ENCODE measurements around the gene ATP2B3. TPM values are rescaled to one million over a fixed set of nuclear protein-coding genes. Genes with fewer than 3 reads are reported as not detected.

ATP2B3 gene
- total and polyA plus RNA-seq, 2 experiments from 2014 or later = 0.17 TPM; not detected in 1

DNA sequence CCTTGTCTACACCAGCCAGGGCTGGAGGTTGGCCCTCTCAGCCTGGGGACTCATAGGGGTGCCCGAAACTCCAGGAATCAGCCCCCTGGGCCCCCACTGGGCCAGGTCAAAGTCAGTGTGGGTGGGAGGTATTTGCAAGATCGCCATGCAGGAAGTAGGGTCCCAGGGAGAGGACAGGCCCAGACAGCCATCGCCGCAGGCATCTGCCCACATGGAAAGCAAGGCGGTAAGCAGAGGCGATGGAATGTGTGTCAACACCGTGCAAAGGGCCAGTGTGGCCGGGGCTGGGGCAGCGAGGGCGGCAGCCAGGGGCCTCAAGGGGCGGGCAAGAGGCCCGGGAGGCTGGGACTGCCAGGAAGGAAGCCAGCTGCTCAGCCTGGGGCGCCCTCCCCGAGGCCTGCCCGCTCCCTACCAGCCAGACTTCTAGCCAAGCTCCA, 110.3 kb downstream of the ATP2B3 start (continued):
- TF ChIP-seq, protein P1, sequence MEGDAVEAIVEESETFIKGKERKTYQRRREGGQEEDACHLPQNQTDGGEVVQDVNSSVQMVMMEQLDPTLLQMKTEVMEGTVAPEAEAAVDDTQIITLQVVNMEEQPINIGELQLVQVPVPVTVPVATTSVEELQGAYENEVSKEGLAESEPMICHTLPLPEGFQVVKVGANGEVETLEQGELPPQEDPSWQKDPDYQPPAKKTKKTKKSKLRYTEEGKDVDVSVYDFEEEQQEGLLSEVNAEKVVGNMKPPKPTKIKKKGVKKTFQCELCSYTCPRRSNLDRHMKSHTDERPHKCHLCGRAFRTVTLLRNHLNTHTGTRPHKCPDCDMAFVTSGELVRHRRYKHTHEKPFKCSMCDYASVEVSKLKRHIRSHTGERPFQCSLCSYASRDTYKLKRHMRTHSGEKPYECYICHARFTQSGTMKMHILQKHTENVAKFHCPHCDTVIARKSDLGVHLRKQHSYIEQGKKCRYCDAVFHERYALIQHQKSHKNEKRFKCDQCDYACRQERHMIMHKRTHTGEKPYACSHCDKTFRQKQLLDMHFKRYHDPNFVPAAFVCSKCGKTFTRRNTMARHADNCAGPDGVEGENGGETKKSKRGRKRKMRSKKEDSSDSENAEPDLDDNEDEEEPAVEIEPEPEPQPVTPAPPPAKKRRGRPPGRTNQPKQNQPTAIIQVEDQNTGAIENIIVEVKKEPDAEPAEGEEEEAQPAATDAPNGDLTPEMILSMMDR (conservative IDR thresholded peaks at IDR 0.05; ENCODE audit: low read depth in 2 of 2) = no peak
- TF ChIP-seq CREB1 (CRISPR knock-in tag; IDR thresholded peaks at IDR 0.05; ENCODE audit: low read depth) (no peak), ZNF114 (CRISPR knock-in tag; IDR thresholded peaks at IDR 0.05) (no peak), EZH2 (IDR thresholded peaks at IDR 0.05; ENCODE audit: low read depth, unreplicated experiment) (no peak), EZH2phosphoT487 (IDR thresholded peaks at IDR 0.05; ENCODE audit: unreplicated experiment) (no peak), POLR2AphosphoS5 (IDR thresholded peaks at IDR 0.05; ENCODE audit: low read depth) (no peak), STAT1 (IDR thresholded peaks at IDR 0.05; ENCODE audit: unreplicated experiment) (no peak)
- TF ChIP-seq, protein P2, sequence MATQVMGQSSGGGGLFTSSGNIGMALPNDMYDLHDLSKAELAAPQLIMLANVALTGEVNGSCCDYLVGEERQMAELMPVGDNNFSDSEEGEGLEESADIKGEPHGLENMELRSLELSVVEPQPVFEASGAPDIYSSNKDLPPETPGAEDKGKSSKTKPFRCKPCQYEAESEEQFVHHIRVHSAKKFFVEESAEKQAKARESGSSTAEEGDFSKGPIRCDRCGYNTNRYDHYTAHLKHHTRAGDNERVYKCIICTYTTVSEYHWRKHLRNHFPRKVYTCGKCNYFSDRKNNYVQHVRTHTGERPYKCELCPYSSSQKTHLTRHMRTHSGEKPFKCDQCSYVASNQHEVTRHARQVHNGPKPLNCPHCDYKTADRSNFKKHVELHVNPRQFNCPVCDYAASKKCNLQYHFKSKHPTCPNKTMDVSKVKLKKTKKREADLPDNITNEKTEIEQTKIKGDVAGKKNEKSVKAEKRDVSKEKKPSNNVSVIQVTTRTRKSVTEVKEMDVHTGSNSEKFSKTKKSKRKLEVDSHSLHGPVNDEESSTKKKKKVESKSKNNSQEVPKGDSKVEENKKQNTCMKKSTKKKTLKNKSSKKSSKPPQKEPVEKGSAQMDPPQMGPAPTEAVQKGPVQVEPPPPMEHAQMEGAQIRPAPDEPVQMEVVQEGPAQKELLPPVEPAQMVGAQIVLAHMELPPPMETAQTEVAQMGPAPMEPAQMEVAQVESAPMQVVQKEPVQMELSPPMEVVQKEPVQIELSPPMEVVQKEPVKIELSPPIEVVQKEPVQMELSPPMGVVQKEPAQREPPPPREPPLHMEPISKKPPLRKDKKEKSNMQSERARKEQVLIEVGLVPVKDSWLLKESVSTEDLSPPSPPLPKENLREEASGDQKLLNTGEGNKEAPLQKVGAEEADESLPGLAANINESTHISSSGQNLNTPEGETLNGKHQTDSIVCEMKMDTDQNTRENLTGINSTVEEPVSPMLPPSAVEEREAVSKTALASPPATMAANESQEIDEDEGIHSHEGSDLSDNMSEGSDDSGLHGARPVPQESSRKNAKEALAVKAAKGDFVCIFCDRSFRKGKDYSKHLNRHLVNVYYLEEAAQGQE (IDR thresholded peaks at IDR 0.05; ENCODE audit: unreplicated experiment) = no peak
- TF ChIP-seq, protein P3, sequence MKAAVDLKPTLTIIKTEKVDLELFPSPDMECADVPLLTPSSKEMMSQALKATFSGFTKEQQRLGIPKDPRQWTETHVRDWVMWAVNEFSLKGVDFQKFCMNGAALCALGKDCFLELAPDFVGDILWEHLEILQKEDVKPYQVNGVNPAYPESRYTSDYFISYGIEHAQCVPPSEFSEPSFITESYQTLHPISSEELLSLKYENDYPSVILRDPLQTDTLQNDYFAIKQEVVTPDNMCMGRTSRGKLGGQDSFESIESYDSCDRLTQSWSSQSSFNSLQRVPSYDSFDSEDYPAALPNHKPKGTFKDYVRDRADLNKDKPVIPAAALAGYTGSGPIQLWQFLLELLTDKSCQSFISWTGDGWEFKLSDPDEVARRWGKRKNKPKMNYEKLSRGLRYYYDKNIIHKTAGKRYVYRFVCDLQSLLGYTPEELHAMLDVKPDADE (IDR thresholded peaks at IDR 0.05) = no peak

DNA sequence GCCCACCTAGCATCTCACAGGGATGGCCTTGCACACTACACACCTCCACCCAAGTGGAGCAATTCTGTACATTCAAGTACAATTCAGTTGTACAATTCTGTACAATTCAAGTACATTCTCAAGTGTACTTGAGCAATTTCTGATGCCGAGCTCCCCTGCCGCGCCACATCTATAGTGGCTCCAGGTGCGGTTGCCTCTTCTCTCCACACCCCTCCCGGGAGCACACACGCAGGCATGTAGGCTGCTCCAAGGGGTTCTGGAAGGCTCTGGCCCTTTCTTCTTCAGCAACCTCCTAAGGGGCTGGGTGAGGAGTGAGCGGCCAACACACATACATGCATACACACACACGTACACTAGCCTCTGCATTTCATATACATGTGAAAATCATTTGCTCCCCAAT, 110.7 kb downstream of the ATP2B3 start:
- H3K36me3 Mint-ChIP-seq (ENCODE audit: low read depth) = no peaks in the 10 kb centered on the region
- no peak overlapping the region for H3K27ac Mint-ChIP-seq
- H3K4me1 ChIP-seq (ENCODE audit: insufficient read depth) = no peaks in the 10 kb centered on the region
- no peaks in the 10 kb centered on the region; the same call in 2 of the 3 replicates for H3K4me1 Mint-ChIP-seq
- DNase-seq (ENCODE audit: low spot score) = no peak
- H3K9me2 ChIP-seq (ENCODE audit: insufficient read depth) = no peaks in the 10 kb centered on the region
- no peaks in the 10 kb centered on the region for H3F3A ChIP-seq (replicated peaks; ENCODE audit: low read depth)
- no peaks in the 10 kb centered on the region for H3K79me2 ChIP-seq (replicated peaks; ENCODE audit: insufficient read depth)
- H3K9me3 Mint-ChIP-seq = no peaks in the 10 kb centered on the region
- H3K27me3 Mint-ChIP-seq (ENCODE audit: insufficient read depth, low read depth, poor library complexity) = peaks cover 1% of the 10 kb centered on the region
- H3K4me3 ChIP-seq = no peak overlapping the region
- no peak overlapping the region for H3K27ac ChIP-seq (ENCODE audit: low read depth)
- H2AFZ ChIP-seq = no peak overlapping the region
- H4K20me1 ChIP-seq (replicated peaks; ENCODE audit: insufficient read depth) = no peaks in the 10 kb centered on the region
- no peaks in the 10 kb centered on the region for H3K27me3 ChIP-seq (ENCODE audit: insufficient read depth)
- no peak for ATAC-seq
- no peaks in the 10 kb centered on the region for H3K36me3 ChIP-seq (ENCODE audit: insufficient read depth)
- H3K4me2 ChIP-seq = no peak overlapping the region
- H3K4me3 Mint-ChIP-seq = no peak overlapping the region
- TF ChIP-seq, protein P2 (IDR thresholded peaks at IDR 0.05; ENCODE audit: unreplicated experiment) = no peak

Data from GM23338 (cell line).